Mesendoderm (in vitro differentiated cells): ENCODE measurements around the gene CBARP.

Experiments
- DNase-seq: peaks from one replicate; pipeline ENCODE4 v3.0.0; 2013
- H2AK5ac ChIP-seq: 2 replicates; pipeline ENCODE4 v1.6.1; 2013; ENCODE audit warnings: low read length, inconsistent platforms
- H2BK120ac ChIP-seq: 2 replicates; pipeline ENCODE4 v1.6.1; 2013; ENCODE audit warnings: low read depth, mild to moderate bottlenecking, low read length, moderate library complexity, mixed read lengths
- H2BK15ac ChIP-seq: replicated peaks from 2 replicates; pipeline ENCODE4 v1.6.1; 2013; ENCODE audit warnings: low read depth, mild to moderate bottlenecking, moderate library complexity
- H2BK5ac ChIP-seq: 2 replicates; pipeline ENCODE4 v1.6.1; 2013; ENCODE audit warnings: low read length, inconsistent platforms
- H3K18ac ChIP-seq: 2 replicates; pipeline ENCODE4 v1.6.1; 2013; ENCODE audit warnings: mild to moderate bottlenecking, low read length, mixed read lengths
- H3K23ac ChIP-seq: one replicate; pipeline ENCODE4 v1.6.1; 2013; ENCODE audit warnings: low read length
- H3K27ac ChIP-seq: 2 replicates; pipeline ENCODE4 v1.5.1; 2013; ENCODE audit warnings: low read depth, mild to moderate bottlenecking, inconsistent platforms, low read length, moderate library complexity
- H3K27me3 ChIP-seq: 2 replicates; pipeline ENCODE4 v1.6.1; 2013; ENCODE audit warnings: low read length, control low read depth, mild to moderate bottlenecking, inconsistent platforms; ENCODE audit not compliant: insufficient read depth, poor library complexity
- H3K36me3 ChIP-seq: 2 replicates; pipeline ENCODE4 v1.6.1; 2013; ENCODE audit warnings: low read length, inconsistent platforms; ENCODE audit not compliant: control insufficient read depth, insufficient read depth
- H3K4ac ChIP-seq: one replicate; pipeline ENCODE4 v1.6.1; 2013; ENCODE audit warnings: low read depth, mild to moderate bottlenecking, low read length, moderate library complexity
- H3K4me1 ChIP-seq: 2 replicates; pipeline ENCODE4 v1.6.1; 2013; ENCODE audit warnings: low read depth, low read length, inconsistent platforms; ENCODE audit not compliant: control insufficient read depth
- H3K4me2 ChIP-seq: 2 replicates; pipeline ENCODE4 v1.6.1; 2013; ENCODE audit warnings: low read length
- H3K4me3 ChIP-seq: 2 replicates; pipeline ENCODE4 v1.5.1; 2013; ENCODE audit warnings: mild to moderate bottlenecking, low read length
- H3K56ac ChIP-seq: one replicate; pipeline ENCODE4 v1.6.1; 2013; ENCODE audit warnings: low read length
- H3K79me1 ChIP-seq: 2 replicates; pipeline ENCODE4 v1.6.1; 2013; ENCODE audit warnings: low read length, inconsistent platforms
- H3K79me2 ChIP-seq: 2 replicates; pipeline ENCODE4 v1.6.1; 2013; ENCODE audit warnings: mild to moderate bottlenecking, low read length; ENCODE audit not compliant: control insufficient read depth, insufficient read depth
- H3K9ac ChIP-seq: 2 replicates; pipeline ENCODE4 v1.6.1; 2013; ENCODE audit warnings: low read length, inconsistent platforms
- H4K5ac ChIP-seq: one replicate; pipeline ENCODE4 v1.6.1; 2013; ENCODE audit warnings: low read length
- H4K8ac ChIP-seq: one replicate; pipeline ENCODE4 v1.6.1; 2013; ENCODE audit warnings: low read depth, mild to moderate bottlenecking, control low read depth, low read length, moderate library complexity
- WGBS: extraction: QIAGEN DNeasy Blood & Tissue Kit; methylation state at CpG from one replicate; pipeline ENCODE4 v1.1.7; 2013; ENCODE audit warnings: low lambda C conversion rate, missing lambda C conversion rate; ENCODE audit not compliant: insufficient coverage; ENCODE audit errors: extremely low coverage; 5-methylcytosine and 5-hydroxymethylcytosine counted together

The CBARP gene

DNA sequence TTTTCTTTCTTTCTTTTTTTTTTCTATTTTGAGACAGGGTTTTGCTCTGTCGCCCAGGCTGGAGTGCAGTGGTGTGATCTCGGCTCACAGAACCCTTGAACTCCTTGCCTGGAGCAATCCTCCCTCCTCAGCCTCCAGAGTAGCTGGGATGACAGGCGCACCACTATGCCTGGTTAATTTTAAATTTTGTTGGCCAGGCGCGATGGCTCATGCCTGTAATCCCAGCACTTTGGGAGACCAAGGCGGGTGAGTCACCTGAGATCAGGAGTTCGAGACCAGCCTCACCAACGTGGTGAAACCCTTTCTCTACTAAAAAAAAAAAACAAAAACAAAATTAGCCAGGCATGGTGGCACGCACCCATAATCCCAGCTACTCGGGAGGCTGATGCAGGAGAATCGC is 55.1 kb downstream of the CBARP start:
- H3K36me3 ChIP-seq, result no peaks in the 10 kb centered on the region
- H3K79me2 ChIP-seq, result no peaks in the 10 kb centered on the region
- no peak overlapping the region for H4K8ac ChIP-seq
- no peak overlapping the region for H2BK120ac ChIP-seq
- no peak for DNase-seq
- no peak overlapping the region for H3K4ac ChIP-seq
- H3K4me1 ChIP-seq, result no peaks in the 10 kb centered on the region
- no peaks in the 10 kb centered on the region for H3K79me1 ChIP-seq
- no peak overlapping the region for H3K9ac ChIP-seq
- H4K5ac ChIP-seq, result no peak overlapping the region
- H3K27me3 ChIP-seq, result no peaks in the 10 kb centered on the region
- H2BK5ac ChIP-seq, result no peak overlapping the region
- H3K56ac ChIP-seq, result no peak overlapping the region
- no peak overlapping the region for H2BK15ac ChIP-seq
- no peak overlapping the region for H2AK5ac ChIP-seq
- no peak overlapping the region for H3K27ac ChIP-seq
- no peak overlapping the region for H3K18ac ChIP-seq
- H3K4me2 ChIP-seq, result no peak overlapping the region
- H3K23ac ChIP-seq, result no peak overlapping the region
- no CpG with 5 or more reads among the region's 11 CpGs for WGBS
- H3K4me3 ChIP-seq, result no peak overlapping the region

DNA sequence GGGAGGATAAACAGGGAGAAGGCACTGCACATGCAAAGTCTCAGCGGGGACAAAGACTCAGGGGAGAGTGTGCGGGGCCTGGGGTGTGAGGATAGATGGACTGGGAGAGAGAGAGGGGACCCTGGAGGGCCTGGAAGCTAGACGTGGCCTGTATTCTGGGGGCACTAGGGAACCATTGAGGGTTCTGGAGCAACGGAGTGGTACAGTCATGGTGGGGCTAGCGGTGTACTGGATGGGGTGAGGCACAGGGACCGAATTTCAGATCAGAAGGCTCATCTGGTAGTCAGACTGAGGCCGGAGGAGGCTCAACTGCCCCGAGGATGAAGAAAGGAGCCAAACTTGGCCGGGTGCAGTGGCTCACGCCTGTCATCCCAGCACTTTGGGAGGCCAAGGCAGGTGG is 55.7 kb downstream of the CBARP start:
- H2BK5ac ChIP-seq, result no peak overlapping the region
- H2BK120ac ChIP-seq, result no peak overlapping the region
- no peaks in the 10 kb centered on the region for H3K79me2 ChIP-seq
- H2AK5ac ChIP-seq, result peak overlapping the region; percentile 45
- WGBS, result no CpG with 5 or more reads among the region's 10 CpGs
- no peak for DNase-seq
- H3K27ac ChIP-seq, result no peak overlapping the region
- H3K4ac ChIP-seq, result no peak overlapping the region
- H3K4me2 ChIP-seq, result no peak overlapping the region
- H4K8ac ChIP-seq, result no peak overlapping the region
- no peak overlapping the region for H3K18ac ChIP-seq
- H3K27me3 ChIP-seq, result no peaks in the 10 kb centered on the region
- H3K4me3 ChIP-seq, result no peak overlapping the region
- no peaks in the 10 kb centered on the region for H3K79me1 ChIP-seq
- H3K56ac ChIP-seq, result peak overlapping the region; percentile 71
- peak overlapping the region; percentile 29 for H3K9ac ChIP-seq
- H3K4me1 ChIP-seq, result no peaks in the 10 kb centered on the region
- H3K36me3 ChIP-seq, result no peaks in the 10 kb centered on the region
- H3K23ac ChIP-seq, result no peak overlapping the region
- H4K5ac ChIP-seq, result no peak overlapping the region
- no peak overlapping the region for H2BK15ac ChIP-seq

DNA sequence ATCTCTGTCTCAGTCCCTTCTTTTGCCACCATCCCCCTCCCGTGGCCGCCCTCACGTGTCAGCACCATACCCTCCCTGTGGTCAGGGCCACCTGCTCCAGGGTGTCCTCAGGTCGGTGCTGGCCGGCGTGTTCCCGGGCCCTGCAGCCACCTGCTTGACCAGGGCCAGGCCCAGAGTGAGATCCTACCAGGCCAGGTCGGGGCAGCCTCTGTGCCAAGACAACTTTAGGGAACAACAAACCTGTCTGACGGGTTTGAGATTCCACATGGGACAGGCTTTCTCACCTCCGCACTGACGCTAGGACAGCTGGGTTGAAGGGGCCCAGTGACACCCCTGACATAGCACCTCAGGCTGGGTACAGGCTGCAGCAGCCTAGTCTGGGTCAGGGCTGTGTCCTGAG is 56.2 kb downstream of the CBARP start:
- Histone ChIP-seq H3K27ac (no peak overlapping the region), H3K18ac (no peak overlapping the region), H4K5ac (no peak overlapping the region), H3K23ac (no peak overlapping the region), H3K4me2 (no peak overlapping the region), H4K8ac (no peak overlapping the region), H3K79me2 (no peaks in the 10 kb centered on the region), H2BK120ac (no peak overlapping the region), H3K4me1 (no peaks in the 10 kb centered on the region), H2AK5ac (peak overlapping the region; percentile 45), H2BK5ac (no peak overlapping the region), H3K9ac (peak overlapping the region; percentile 29), H3K4me3 (no peak overlapping the region), H3K36me3 (no peaks in the 10 kb centered on the region), H3K79me1 (no peaks in the 10 kb centered on the region), H3K27me3 (no peaks in the 10 kb centered on the region), H3K56ac (peak overlapping the region; percentile 71), H3K4ac (no peak overlapping the region), H2BK15ac (no peak overlapping the region)
- no CpG with 5 or more reads among the region's 11 CpGs for WGBS
- DNase-seq, result peak; percentile 74
